ENCODE results near the gene LGSN. TPM values are rescaled to one million over a fixed set of nuclear protein-coding genes. Genes with fewer than 3 reads are reported as not detected.
A peak's percentile ranks its signal among the peaks of the same experiment; 100 is the strongest.
"Not testable (repeated sequence)": the region's sequence is repeated elsewhere in the genome, so short reads cannot be mapped to it uniquely, and the experiment has no call there.

LGSN gene
- total and polyA plus RNA-seq, 2 of the 13 experiments (the other 11 are each of a cell fraction or from before 2014, with no cell fraction given) = 0.13 to 0.63 TPM

DNA sequence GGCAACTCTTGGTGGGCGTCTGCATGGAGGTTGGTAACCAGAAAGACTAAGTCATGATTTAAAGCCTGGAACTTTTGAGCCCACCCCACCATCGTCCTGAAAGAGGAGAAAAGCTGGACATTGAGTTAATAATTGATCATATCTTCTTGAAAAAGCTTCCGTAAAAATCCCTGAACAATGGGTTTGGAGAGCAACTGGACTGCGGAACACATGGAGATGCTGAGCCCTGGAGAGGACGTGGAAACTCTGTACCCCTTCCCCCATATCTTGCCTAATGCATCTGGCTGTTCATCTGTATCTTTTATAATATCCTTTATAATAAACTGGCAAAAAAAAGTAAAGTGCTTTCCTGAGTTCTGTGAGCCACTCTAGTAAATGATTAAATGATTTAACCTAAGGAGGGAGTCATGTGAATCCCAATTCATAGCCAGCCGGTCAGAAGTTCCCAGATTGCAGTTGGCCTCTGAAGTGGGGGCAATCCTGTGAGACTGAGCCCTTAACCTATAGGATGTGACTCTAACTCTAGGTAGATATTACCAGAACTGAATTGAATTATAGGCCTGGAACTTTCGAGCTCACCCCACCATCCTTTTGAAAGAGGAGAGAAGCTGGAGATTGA is 26.5 kb upstream of the LGSN start (continued):
- TF ChIP-seq AHDC1 (CRISPR knock-in tag; IDR thresholded peaks at IDR 0.05; ENCODE audit: borderline replicate concordance) = no peak

DNA sequence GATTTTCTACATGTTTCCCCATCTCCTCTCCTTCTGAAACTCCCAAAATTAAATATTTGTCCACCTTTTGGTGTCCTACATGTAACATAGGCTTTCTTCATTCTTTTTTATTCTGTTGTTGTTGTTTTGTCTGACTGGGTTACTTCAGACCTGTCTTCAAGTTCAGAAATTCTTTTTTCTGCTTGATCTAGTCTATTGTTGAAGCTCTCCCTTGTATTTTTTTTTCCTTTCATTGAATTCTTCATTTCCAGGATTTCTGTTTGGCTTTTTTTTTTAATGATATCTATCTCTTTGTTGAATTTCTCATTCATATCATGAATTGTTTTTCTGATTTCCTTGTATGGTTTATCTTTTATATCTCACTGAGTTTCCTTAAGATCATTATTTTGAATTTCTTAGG is 20.6 kb upstream of the LGSN start:
- intact Hi-C loops (cut with micrococcal nuclease; ENCODE audit: unreplicated experiment) = no loop called here
- FAIRE-seq = no peak
- no peaks in the 10 kb centered on the region for H3K4me1 ChIP-seq (ENCODE audit: insufficient read depth, low read length)
- H2AFZ ChIP-seq (ENCODE audit: low read length) = no peak overlapping the region
- no peak overlapping the region for H3K27ac ChIP-seq (ENCODE audit: extremely low read length, insufficient read depth, low read length)
- peak; percentile 98 for TF ChIP-seq ZNF160 (CRISPR knock-in tag; IDR thresholded peaks at IDR 0.05)
- TF ChIP-seq ZNF709 (CRISPR knock-in tag; IDR thresholded peaks at IDR 0.05) = no peak
- H3K27me3 ChIP-seq (ENCODE audit: control insufficient read depth in 1 of 2, insufficient read depth in 2 of 2, low read length in 2 of 2) = no peaks in the 10 kb centered on the region
- H3K9me3 ChIP-seq (ENCODE audit: low read length) = peaks cover 17% of the 10 kb centered on the region; the same call in 1 of the 2 replicates
- no peak for ATAC-seq
- DNase-seq (ENCODE audit: low spot score) = no peak
- CTCF ChIA-PET (ENCODE audit: low intra/inter-chr PET ratio, low total read pairs) = no interaction called here
- H4K20me1 ChIP-seq (ENCODE audit: insufficient read depth, low read length) = no peaks in the 10 kb centered on the region
- H3K36me3 ChIP-seq (replicated peaks in 1 of 2; ENCODE audit: control insufficient read depth in 1 of 2, insufficient read depth in 2 of 2, low read length in 2 of 2) = no peaks in the 10 kb centered on the region
- in situ Hi-C loops (cut with HindIII; ENCODE audit: extremely low pct_ligation_motif_present, low pct_unique_long_range_greater_than_20kb) = loop anchor here (10.0 kb wide), 1 partner anchor 454 kb away; no protein-coding TSS in a partner anchor
- POLR2A ChIA-PET = no interaction called here
- no TSS peak for BruUV-seq (replicated peaks)
- no peak overlapping the region for H3K9ac ChIP-seq (ENCODE audit: insufficient read depth, low read depth, low read length)
- no peak overlapping the region for H3K4me2 ChIP-seq (ENCODE audit: low read depth, low read length)
- H3K79me2 ChIP-seq (ENCODE audit: insufficient read depth, low read length) = no peaks in the 10 kb centered on the region
- H3K4me3 ChIP-seq (replicated peaks in 1 of 3; ENCODE audit: insufficient read depth in 1 of 3, low read depth in 2 of 3, low read length in 3 of 3) = no peak overlapping the region

DNA sequence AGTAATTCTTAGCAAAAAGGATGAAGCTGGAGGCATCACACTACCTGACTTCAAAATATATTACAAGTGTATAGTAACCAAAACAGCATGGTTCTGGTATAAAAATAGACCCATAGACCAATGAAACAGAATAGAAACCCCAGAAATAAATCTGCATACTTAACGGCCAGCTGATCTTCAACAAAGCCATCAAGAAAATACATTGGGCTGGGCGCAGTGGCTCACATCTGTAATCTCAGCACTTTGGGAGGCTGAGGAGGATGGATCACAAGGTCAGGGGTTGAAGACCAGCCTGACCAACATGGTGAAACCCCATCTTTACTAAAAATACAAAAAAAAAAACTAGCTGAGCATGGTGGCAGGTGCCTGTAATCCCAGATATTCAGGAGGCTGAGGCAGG is 14.9 kb upstream of the LGSN start:
- WGBS (ENCODE audit: low lambda C conversion rate) = 21% methylated on average over 2 of the region's 2 CpGs
- H3K9me3 ChIP-seq (ENCODE audit: low read length); ATAC-seq; BruUV-seq (replicated peaks); H3K36me3 ChIP-seq (replicated peaks in 1 of 2; ENCODE audit: control insufficient read depth in 1 of 2, insufficient read depth in 2 of 2, low read length in 2 of 2); CTCF ChIA-PET (ENCODE audit: low intra/inter-chr PET ratio, low total read pairs); H2AFZ ChIP-seq (ENCODE audit: low read length); H3K9ac ChIP-seq (ENCODE audit: insufficient read depth, low read depth, low read length); FAIRE-seq; H3K4me1 ChIP-seq (ENCODE audit: insufficient read depth, low read length); H3K27ac ChIP-seq (ENCODE audit: extremely low read length, insufficient read depth, low read length); H3K79me2 ChIP-seq (ENCODE audit: insufficient read depth, low read length); in situ Hi-C loops (cut with HindIII; ENCODE audit: extremely low pct_ligation_motif_present, low pct_unique_long_range_greater_than_20kb); POLR2A ChIA-PET; DNase-seq (ENCODE audit: low spot score); H4K20me1 ChIP-seq (ENCODE audit: insufficient read depth, low read length); H3K27me3 ChIP-seq (ENCODE audit: control insufficient read depth in 1 of 2, insufficient read depth in 2 of 2, low read length in 2 of 2); H3K4me2 ChIP-seq (ENCODE audit: low read depth, low read length); H3K4me3 ChIP-seq (replicated peaks in 1 of 3; ENCODE audit: insufficient read depth in 1 of 3, low read depth in 2 of 3, low read length in 3 of 3); intact Hi-C loops (cut with micrococcal nuclease; ENCODE audit: unreplicated experiment): not testable (repeated sequence)

Data from HepG2 (cell line).